Measurements from ENCODE around the gene SETDB1. TPM values are rescaled to one million over a fixed set of nuclear protein-coding genes. Genes with fewer than 3 reads are reported as not detected.

Gene SETDB1
- polyA plus RNA-seq, 1 donor from 2014 or later: 39.1 TPM

DNA sequence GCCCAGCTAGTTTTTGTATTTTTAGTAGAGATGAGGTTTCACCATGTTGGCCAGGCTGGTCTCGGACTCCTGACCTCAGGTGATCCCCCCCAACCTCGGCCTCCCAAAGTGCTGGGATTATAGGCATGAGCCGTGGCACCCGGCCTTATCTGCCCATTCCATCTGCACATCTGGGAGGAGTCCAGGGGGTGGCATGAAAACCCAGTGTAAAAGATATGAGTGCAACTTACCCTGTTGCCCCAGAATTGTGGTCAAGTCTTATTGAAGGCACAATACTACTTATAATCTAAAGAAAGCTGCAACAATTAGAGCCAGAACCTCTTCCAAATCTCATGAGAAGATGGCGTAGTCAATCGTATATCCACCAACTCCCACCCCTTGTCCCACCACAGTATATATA is 20.9 kb upstream of the SETDB1 start:
- H3K27ac ChIP-seq (ENCODE audit: low read length): no peak overlapping the region
- no peaks in the 10 kb centered on the region for H4K20me1 ChIP-seq (ENCODE audit: insufficient read depth)
- H3K27me3 ChIP-seq (ENCODE audit: insufficient read depth, low read depth, low read length): no peaks in the 10 kb centered on the region
- no peak overlapping the region for H3K4me2 ChIP-seq (ENCODE audit: low read length)
- H3K9me2 ChIP-seq (ENCODE audit: insufficient read depth, low read length): no peaks in the 10 kb centered on the region
- TF ChIP-seq MXI1 (conservative IDR thresholded peaks at IDR 0.05; ENCODE audit: poor library complexity, severe bottlenecking) (no peak), REST (IDR thresholded peaks at IDR 0.05; ENCODE audit: borderline replicate concordance) (no peak), RAD21 (conservative IDR thresholded peaks at IDR 0.05) (no peak), EP300 (conservative IDR thresholded peaks at IDR 0.05; ENCODE audit: poor library complexity, severe bottlenecking) (no peak), EZH2 (IDR thresholded peaks at IDR 0.05; ENCODE audit: borderline replicate concordance, insufficient read depth, low read length, poor library complexity, severe bottlenecking) (no peak), POLR2AphosphoS5 (IDR thresholded peaks at IDR 0.05) (no peak), SMC3 (conservative IDR thresholded peaks at IDR 0.05; ENCODE audit: poor library complexity) (no peak), TAF1 (IDR thresholded peaks at IDR 0.05; ENCODE audit: low read depth) (no peak)
- TF ChIP-seq, protein P1, sequence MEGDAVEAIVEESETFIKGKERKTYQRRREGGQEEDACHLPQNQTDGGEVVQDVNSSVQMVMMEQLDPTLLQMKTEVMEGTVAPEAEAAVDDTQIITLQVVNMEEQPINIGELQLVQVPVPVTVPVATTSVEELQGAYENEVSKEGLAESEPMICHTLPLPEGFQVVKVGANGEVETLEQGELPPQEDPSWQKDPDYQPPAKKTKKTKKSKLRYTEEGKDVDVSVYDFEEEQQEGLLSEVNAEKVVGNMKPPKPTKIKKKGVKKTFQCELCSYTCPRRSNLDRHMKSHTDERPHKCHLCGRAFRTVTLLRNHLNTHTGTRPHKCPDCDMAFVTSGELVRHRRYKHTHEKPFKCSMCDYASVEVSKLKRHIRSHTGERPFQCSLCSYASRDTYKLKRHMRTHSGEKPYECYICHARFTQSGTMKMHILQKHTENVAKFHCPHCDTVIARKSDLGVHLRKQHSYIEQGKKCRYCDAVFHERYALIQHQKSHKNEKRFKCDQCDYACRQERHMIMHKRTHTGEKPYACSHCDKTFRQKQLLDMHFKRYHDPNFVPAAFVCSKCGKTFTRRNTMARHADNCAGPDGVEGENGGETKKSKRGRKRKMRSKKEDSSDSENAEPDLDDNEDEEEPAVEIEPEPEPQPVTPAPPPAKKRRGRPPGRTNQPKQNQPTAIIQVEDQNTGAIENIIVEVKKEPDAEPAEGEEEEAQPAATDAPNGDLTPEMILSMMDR (IDR thresholded peaks at IDR 0.05; ENCODE audit: poor library complexity, severe bottlenecking): no peak
- H3K9me3 ChIP-seq (ENCODE audit: low read length): no peaks in the 10 kb centered on the region
- H3K9ac ChIP-seq (ENCODE audit: low read length): no peak overlapping the region
- H3K36me3 ChIP-seq (ENCODE audit: insufficient read depth, low read length): no peaks in the 10 kb centered on the region
- H3K79me2 ChIP-seq (replicated peaks; ENCODE audit: insufficient read depth, low read length): no peaks in the 10 kb centered on the region
- H3K4me3 ChIP-seq (ENCODE audit: low read length): no peak overlapping the region
- H2AFZ ChIP-seq (ENCODE audit: low read depth, low read length): no peak overlapping the region
- no peaks in the 10 kb centered on the region for H3F3A ChIP-seq (ENCODE audit: insufficient read depth, low read length, poor library complexity, severe bottlenecking)

- Histone ChIP-seq H2AFZ (ENCODE audit: low read depth, low read length) (no peak overlapping the region), H3K79me2 (replicated peaks; ENCODE audit: insufficient read depth, low read length) (no peaks in the 10 kb centered on the region), H3K9me2 (ENCODE audit: insufficient read depth, low read length) (no peaks in the 10 kb centered on the region), H3K9me3 (ENCODE audit: low read length) (no peaks in the 10 kb centered on the region), H3K4me3 (ENCODE audit: low read length) (no peak overlapping the region), H3K36me3 (ENCODE audit: insufficient read depth, low read length) (no peaks in the 10 kb centered on the region), H3K27me3 (ENCODE audit: insufficient read depth, low read depth, low read length) (no peaks in the 10 kb centered on the region), H3K27ac (ENCODE audit: low read length) (no peak overlapping the region), H3K4me2 (ENCODE audit: low read length) (no peak overlapping the region), H3K9ac (ENCODE audit: low read length) (no peak overlapping the region), H3F3A (ENCODE audit: insufficient read depth, low read length, poor library complexity, severe bottlenecking) (no peaks in the 10 kb centered on the region), H4K20me1 (ENCODE audit: insufficient read depth) (no peaks in the 10 kb centered on the region)
- TF ChIP-seq, protein P1 (IDR thresholded peaks at IDR 0.05; ENCODE audit: poor library complexity, severe bottlenecking): no peak
- no peak for TF ChIP-seq EZH2 (IDR thresholded peaks at IDR 0.05; ENCODE audit: borderline replicate concordance, insufficient read depth, low read length, poor library complexity, severe bottlenecking)
- no peak for TF ChIP-seq TAF1 (IDR thresholded peaks at IDR 0.05; ENCODE audit: low read depth)
- no peak for TF ChIP-seq RAD21 (conservative IDR thresholded peaks at IDR 0.05)
- TF ChIP-seq REST (IDR thresholded peaks at IDR 0.05; ENCODE audit: borderline replicate concordance): no peak
- TF ChIP-seq POLR2AphosphoS5 (IDR thresholded peaks at IDR 0.05): no peak
- TF ChIP-seq EP300 (conservative IDR thresholded peaks at IDR 0.05; ENCODE audit: poor library complexity, severe bottlenecking): no peak
- TF ChIP-seq MXI1 (conservative IDR thresholded peaks at IDR 0.05; ENCODE audit: poor library complexity, severe bottlenecking): no peak
- no peak for TF ChIP-seq SMC3 (conservative IDR thresholded peaks at IDR 0.05; ENCODE audit: poor library complexity)
These were observed 19.8 kb upstream of the SETDB1 start for GRCh38 chr1:150906329-150906728.

All from neural cell (in vitro differentiated cells).